Activated naive CD4-positive, alpha-beta T cell (primary cell): ENCODE measurements around the gene ZMIZ1.

Experiments used
- DNase-seq, 4 experiments: peaks; one replicate each; lab custom pipeline; 2025; lab: John Stamatoyannopoulos, UW

Gene ZMIZ1

GRCh38 chr10:79066411-79067240, 2.1 kb upstream of the ZMIZ1 start:
- DNase-seq = no peak

GRCh38 chr10:79067241-79068202, 1.2 kb upstream of the ZMIZ1 start:
- DNase-seq = peak; percentile 33 to 75 (median 46)

- peak in 1 of 4 experiments; percentile 21 for DNase-seq
Observed at GRCh38 chr10:79068203-79068561, 584 bp upstream of the ZMIZ1 start.

GRCh38 chr10:79069325-79070080, 737 bp downstream of the ZMIZ1 start:
- DNase-seq = peak in 2 of 4 experiments; percentile 18 to 26

- DNase-seq = no peak
Observed at GRCh38 chr10:79070081-79070605, 1.4 kb downstream of the ZMIZ1 start.

GRCh38 chr10:79070606-79071395, 2.0 kb downstream of the ZMIZ1 start:
- no peak for DNase-seq

GRCh38 chr10:79071396-79071923, 2.7 kb downstream of the ZMIZ1 start:
- no peak for DNase-seq

- no peak for DNase-seq
Observed at GRCh38 chr10:79072041-79072441, 3.3 kb downstream of the ZMIZ1 start.

- no peak for DNase-seq
Observed at GRCh38 chr10:79072994-79073645, 4.4 kb downstream of the ZMIZ1 start.

- no peak for DNase-seq
Observed at GRCh38 chr10:79073784-79074432, 5.1 kb downstream of the ZMIZ1 start.

GRCh38 chr10:79074732-79075131, 6.0 kb downstream of the ZMIZ1 start:
- no peak for DNase-seq

GRCh38 chr10:79075418-79075817, 6.7 kb downstream of the ZMIZ1 start:
- no peak for DNase-seq

- DNase-seq = no peak
Observed at GRCh38 chr10:79077488-79078173, 8.9 kb downstream of the ZMIZ1 start.

- no peak for DNase-seq
Observed at GRCh38 chr10:79078367-79079053, 9.7 kb downstream of the ZMIZ1 start.

- DNase-seq = no peak
Observed at GRCh38 chr10:79079054-79079397, 10.3 kb downstream of the ZMIZ1 start.

GRCh38 chr10:79079490-79080355, 11.0 kb downstream of the ZMIZ1 start:
- no peak for DNase-seq

GRCh38 chr10:79081353-79082034, 12.7 kb downstream of the ZMIZ1 start:
- no peak for DNase-seq
